Femur (tissue), 1 donor: Measurements from ENCODE around the gene CACYBP.
A peak's percentile ranks its signal among the peaks of the same experiment; 100 is the strongest.

ENCODE experiments used
- DNase-seq: peaks from one replicate; pipeline ENCODE4 v3.0.0-alpha.2; 2017

CACYBP gene

DNA sequence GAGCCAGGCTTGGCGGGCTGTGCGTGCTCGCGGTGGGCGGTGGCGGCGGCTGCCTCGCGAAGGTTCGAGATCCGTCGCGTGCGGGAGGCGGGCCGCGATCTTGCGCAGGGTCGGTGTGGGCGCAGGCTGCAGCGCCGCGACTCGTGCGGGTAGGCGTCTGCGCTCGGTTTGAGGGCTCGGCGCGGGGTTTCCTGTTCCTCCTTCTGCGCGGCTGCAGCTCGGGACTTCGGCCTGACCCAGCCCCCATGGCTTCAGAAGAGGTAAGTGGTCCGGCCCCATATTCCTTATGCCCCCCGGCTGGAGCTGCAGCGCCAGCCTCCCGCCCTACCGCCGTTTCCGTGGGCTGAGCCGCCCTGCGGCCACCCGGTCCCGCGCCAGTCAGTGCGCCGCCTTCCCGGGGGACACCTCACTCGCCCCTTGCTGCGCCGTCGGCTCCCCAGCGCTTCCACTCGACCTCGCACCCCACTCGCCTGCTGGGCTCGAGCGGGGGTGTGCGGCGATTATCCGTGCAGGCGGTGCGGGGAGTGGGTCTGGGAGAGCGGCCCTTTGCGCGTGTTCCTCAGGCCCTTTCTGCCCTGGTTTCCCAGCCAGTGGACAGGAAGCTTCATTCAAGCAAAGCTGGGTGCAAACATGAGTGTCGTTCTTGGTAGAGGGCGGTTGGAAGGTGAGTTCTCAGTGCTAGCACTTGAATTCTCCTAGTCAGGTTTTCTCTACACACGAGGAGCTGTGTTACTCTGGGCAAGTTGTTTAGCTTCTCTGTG lies at the start of gene CACYBP:
CACYBP (plus strand) TSS at position 12 of the 761 bp plus-strand sequence; CDS start at position 246, 234 bp downstream.
- DNase-seq, result no peak

DNA sequence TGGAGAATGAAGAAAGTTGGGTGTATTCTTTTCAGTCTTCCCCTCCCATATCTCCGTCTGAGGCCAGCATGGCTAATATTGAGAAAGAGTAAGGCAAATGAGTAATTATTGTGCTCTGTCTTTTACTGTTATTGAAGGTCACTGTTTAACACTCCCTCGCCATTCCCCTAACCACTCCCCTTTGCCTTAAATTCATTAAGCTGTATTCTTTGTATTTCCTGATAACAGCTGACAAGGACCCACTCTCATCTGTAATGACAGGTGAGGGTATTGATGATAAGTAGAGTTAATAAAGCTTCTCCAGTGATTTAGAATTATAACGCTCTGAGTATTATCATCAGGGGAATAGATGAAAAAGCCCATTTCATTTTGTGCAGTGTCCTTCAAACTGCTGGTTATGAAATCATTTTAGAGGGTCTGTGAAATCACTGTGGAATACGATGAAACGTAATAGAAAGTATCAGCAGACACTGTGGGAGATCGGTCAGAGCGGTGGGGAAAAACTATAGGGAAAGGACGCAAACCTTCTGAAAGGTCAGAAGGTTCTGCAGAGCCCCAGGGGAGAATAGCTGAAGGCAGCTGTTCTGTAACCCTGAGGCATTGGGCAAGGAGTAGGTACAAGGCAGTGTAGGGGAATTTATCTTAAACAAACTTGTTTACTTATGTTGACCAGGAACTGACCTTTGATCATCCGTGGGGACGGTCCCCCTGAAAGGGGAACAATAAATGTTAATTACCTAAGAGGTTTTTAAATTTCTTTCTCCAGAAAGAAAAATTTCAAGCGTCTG lies 46.3 kb upstream of the CACYBP start:
- DNase-seq, result no peak

- DNase-seq, result no peak
Observed at GRCh38 chr1:174954073-174954460, 45.7 kb upstream of the CACYBP start.

- peak; percentile 36 for DNase-seq
Observed at GRCh38 chr1:174954671-174955669, 44.8 kb upstream of the CACYBP start.

- no peak for DNase-seq
Observed at GRCh38 chr1:174956086-174956485, 43.7 kb upstream of the CACYBP start.

DNA sequence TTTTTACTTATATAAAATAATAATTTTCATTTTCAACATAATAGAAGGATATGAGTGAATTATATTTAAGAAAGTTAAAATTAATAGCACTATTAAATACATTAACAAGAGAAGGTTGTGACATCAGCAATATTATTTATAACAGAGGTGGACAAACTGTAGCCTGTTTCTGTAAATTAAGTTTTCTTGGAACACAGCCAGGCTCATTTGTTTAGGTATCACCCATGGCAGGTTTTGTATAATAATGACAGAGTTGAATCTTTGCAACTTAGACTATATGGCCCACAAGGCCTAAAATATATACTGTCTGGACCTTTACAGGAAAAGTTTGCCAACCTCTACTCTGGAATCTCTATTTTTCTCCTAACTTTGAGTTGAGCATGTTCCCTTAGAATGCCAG lies 42.8 kb upstream of the CACYBP start:
- no peak for DNase-seq

GRCh38 chr1:174957829-174958228 lies 41.9 kb upstream of the CACYBP start:
- DNase-seq, result no peak

- DNase-seq, result no peak
Observed at GRCh38 chr1:174958396-174958795, 41.4 kb upstream of the CACYBP start.

GRCh38 chr1:174960362-174960761 lies 39.4 kb upstream of the CACYBP start:
- no peak for DNase-seq

DNA sequence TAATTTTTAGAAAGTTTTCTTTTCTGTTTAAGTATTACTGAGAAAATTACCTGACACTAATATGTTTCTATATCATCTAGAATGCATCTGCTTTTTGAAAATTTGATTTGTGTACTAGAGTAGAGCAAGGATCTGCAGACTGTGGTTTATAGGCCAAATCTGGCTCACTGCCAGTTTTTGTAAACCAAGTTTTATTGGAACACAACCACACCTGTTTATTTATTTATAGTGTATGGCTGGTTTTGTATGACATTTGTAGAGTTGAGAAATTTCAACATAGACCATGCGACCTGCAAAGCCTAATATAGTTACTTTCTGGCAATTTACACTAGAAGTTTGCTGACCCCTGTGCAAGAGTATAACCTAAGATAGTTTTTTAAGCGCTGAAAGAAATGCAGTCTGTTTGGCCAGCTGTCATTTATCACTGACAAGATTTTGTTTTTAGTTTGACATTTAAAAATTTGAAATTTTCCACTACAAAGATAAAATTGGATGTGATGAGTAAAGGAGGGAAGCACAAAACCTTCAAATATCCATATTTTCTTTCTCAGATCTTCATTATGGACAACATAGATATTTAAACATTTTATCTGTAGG lies 36.1 kb upstream of the CACYBP start:
- no peak for DNase-seq

DNA sequence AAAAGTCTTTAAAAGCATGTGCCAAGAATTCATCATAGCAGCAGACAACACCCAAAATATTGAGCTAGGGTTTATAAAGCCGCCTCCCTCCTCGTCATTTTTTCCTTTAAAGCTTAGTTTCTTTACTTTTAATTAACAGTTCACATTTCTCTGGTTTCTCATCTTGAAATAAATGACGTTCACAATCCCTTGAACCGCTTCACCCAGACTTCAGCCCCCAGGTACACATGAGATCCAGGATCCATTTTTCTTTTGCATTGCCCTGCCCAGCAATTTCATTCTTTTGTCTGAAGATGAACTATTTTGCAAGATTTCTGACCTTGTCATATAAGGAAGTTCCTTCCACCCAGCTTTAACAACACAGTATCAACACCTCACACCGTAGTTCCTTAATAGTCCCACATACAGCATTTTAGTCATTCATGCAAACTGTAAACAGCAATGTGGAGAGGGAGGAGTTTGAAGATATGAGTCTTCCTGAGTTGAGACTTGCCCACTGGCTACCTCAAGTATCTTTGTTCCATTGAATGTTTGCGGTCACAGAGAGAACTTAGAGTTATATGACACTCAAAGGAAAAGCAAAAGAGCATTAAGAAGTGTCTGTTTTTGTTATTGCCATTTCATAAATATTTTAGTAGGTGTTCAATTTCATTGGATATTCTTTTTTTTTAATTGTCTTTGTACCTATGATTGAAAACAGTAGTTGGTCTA lies 35.3 kb upstream of the CACYBP start:
- no peak for DNase-seq

DNA sequence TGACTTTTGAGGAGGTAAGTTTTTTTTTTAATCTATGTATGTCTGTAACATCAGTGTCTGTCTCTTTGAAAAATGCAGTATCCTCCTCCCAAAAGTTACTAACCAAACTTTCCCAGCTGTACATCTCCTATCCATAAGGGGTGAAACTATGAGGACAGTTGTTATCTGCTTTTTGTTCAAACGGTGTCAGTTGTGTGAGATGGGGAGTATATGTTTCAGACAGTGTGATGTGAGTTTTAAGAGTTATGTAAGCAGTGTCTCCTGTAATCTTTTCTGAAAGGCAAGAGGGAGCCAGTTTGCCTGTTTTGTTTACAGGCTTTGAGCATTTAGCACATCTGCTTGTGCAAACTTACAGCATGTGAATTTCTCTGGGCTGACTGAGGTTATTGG lies 34.8 kb upstream of the CACYBP start:
- no peak for DNase-seq

DNA sequence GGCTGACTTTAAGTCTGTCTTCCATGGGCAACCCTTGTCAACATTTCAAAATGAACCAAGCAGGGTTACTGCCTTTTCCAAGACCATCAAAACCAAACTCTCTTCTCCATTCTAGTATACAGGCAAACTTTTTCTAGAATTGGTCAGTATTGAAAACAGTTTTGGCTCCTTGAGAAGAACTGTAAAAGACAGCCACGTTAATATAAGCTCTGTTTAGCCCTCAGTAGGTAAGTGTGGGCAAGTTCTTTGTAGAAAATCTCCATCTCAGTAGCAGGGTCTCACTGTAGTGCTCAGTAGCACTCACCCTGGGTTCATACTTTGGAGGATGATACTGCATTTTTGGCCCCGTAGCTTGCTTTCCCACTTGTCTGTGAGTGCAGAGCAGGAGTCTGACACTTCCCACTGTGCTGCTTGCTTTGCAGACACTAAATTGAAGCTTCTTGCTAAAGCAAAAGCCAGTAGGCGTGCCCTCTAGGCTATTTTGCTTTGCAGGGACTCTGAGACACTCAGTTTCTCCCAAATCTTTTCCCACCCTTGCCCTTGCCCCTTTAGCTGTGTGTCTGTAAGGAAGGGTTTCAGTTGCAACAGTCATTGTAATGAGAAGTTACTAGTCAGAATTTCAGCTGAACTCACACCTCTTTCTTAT lies 34.3 kb upstream of the CACYBP start:
- peak; percentile 28 for DNase-seq

DNA sequence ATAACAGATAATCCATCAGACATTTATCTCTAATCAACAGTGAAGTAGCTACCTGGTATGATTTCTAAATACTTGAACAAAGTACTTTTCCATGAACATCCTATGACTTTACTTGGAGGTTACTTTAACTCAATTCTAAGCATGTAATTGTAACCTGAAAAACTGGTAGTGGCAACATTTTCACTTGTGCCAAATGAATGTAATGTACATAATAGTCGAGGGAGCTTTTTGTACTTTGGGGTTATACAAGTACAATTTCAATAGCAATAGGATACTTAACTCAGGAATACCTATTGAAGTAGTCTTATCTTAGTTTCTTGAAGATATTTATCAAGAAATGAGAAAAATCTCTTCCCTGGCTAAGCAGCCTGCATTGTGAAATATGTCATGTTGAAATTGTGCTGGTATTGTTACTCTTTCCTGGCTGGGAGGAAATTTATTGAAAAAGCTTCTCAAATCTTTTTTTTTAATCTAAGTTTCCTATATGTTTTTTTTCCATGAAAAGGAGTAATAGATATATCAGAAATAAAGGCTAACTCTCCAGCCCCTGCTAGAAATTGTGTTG lies 33.7 kb upstream of the CACYBP start:
- no peak for DNase-seq

GRCh38 chr1:174967845-174968705 lies 31.7 kb upstream of the CACYBP start:
- DNase-seq, result no peak

DNA sequence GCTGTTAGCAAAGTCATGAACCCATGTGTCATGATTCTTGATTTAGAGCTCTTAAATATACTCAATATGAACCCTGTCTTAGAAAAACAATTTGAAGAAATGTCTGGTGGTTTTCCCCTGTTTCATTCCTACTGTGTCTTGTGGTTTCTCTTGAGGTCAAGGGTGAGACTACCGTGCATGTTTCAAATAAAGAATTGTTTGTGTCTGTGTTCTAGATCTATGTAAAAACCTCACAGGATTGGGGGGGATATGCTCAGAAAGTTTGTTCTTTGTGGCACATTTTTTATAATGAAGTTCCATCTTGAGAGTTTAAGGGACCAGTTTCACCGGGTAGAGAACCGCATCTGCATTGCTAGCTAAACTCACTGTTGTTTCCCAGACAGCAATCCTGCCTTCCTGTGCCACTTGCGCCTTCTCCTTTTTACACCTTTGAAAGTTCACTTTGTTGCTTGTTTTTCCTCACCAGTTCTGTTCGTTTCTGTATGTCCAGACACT lies 30.9 kb upstream of the CACYBP start:
- no peak for DNase-seq

DNA sequence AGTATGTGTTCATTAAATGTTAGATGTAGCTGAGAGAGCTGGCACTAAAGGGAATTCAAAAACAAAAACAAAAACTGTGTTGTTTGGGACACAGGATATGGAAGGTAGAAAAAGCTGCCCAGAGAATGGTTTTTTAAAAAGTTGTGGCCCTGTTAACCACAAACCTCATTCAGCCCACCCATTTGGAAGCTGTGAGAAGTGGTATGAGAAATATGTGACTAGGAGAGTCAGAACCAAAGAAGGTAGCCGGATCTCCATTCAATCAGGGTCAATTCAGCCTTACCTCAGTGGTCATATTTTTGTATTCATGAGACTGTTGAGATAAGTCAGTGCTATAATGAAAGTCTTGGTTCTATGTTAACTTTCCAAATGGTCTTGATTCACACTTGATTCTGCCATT lies 29.8 kb upstream of the CACYBP start:
- no peak for DNase-seq

DNA sequence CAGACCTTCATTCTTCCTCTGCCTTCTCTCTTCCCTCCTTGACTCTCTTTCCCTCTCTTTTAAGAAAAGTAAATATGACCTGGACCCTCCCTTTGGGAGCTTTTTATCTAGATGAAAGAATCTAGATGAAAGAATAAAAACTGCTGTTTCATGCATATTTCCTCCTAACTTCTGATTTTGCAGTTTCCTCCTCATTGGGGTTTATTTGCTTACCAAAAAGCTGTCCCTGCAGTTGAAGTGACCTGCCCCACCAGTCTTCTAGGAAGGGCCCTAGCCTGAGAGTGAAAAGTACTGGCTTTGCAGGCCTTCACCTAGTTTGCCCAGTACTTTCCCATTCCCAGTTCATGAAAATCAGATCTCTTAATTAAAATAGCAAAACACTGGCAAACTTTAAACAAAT lies 28.3 kb upstream of the CACYBP start:
- no peak for DNase-seq

DNA sequence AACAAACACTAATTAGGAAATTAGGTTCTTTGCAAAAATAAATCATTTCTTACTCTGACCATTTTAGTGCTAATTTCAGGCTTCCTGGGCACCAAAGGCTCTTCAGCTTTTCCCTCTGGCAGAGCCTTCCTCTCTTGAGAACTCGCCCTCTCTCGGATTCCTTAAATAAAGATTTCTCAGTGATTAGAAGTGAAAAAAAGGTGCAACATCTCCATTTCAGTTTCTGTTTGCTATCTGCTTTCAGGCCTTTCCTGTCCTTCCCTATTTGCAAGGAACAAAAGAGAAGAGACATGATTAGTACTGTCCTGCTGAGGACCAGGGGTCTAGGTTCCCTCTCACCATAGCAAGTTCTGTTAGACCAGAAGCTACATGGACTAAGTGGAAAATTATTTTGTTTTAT lies 27.8 kb upstream of the CACYBP start:
- DNase-seq, result no peak

- DNase-seq, result no peak
Observed at GRCh38 chr1:174974711-174975119, 25.0 kb upstream of the CACYBP start.
